ELR (cell line): ENCODE results near the gene PIP4K2A.
A peak's percentile ranks its signal among the peaks of the same experiment; 100 is the strongest.

Experiments
- DNase-seq: peaks from one replicate; pipeline ENCODE4 v3.0.0-alpha.2; 2015; ENCODE audit warnings: low read depth

PIP4K2A gene

GRCh38 chr10:22599048-22599561 is 115.3 kb downstream of the PIP4K2A start:
- peak; percentile 92 for DNase-seq

- peak; percentile 33 for DNase-seq
These were observed 115.9 kb downstream of the PIP4K2A start for GRCh38 chr10:22598478-22598877.

GRCh38 chr10:22597138-22597537 is 117.2 kb downstream of the PIP4K2A start:
- peak; percentile 74 for DNase-seq

- DNase-seq: no peak
These were observed 120.7 kb downstream of the PIP4K2A start for GRCh38 chr10:22593636-22594198.

GRCh38 chr10:22593026-22593425 is 121.4 kb downstream of the PIP4K2A start:
- no peak for DNase-seq

GRCh38 chr10:22589851-22590514 is 124.4 kb downstream of the PIP4K2A start:
- peak; percentile 6 for DNase-seq

GRCh38 chr10:22588462-22588861 is 125.9 kb downstream of the PIP4K2A start:
- DNase-seq: no peak

- DNase-seq: no peak
These were observed 130.7 kb downstream of the PIP4K2A start for GRCh38 chr10:22583683-22584082.

- DNase-seq: no peak
These were observed 132.9 kb downstream of the PIP4K2A start for GRCh38 chr10:22581461-22581860.

- no peak for DNase-seq
These were observed 133.7 kb downstream of the PIP4K2A start for GRCh38 chr10:22580711-22581110.

GRCh38 chr10:22579826-22580225 is 134.6 kb downstream of the PIP4K2A start:
- DNase-seq: no peak

- peak; percentile 67 for DNase-seq
These were observed 140.4 kb downstream of the PIP4K2A start for GRCh38 chr10:22573820-22574569.

GRCh38 chr10:22570733-22571430 is 143.5 kb downstream of the PIP4K2A start:
- DNase-seq: no peak

- no peak for DNase-seq
These were observed 144.1 kb downstream of the PIP4K2A start for GRCh38 chr10:22570234-22570633.

- DNase-seq: no peak
These were observed 145.4 kb downstream of the PIP4K2A start for GRCh38 chr10:22568928-22569327.

- no peak for DNase-seq
These were observed 150.3 kb downstream of the PIP4K2A start for GRCh38 chr10:22564060-22564459.

GRCh38 chr10:22561909-22562308 is 152.5 kb downstream of the PIP4K2A start:
- no peak for DNase-seq

GRCh38 chr10:22560913-22561239 is 153.5 kb downstream of the PIP4K2A start:
- no peak for DNase-seq

GRCh38 chr10:22560096-22560912 is 154.1 kb downstream of the PIP4K2A start:
- DNase-seq: no peak

- DNase-seq: no peak
These were observed 157.1 kb downstream of the PIP4K2A start for GRCh38 chr10:22557321-22557720.

GRCh38 chr10:22556774-22557173 is 157.6 kb downstream of the PIP4K2A start:
- DNase-seq: no peak
